HEK293T (cell line): Measurements from ENCODE around the gene FUT3.

ENCODE experiments used
- ARNT ChIP-seq: fragments of 450-650 bp; IDR thresholded peaks from 2 replicates; pipeline ENCODE4 v1.6.1; 2017; ENCODE audit warnings: mild to moderate bottlenecking
- BHLHE40 ChIP-seq: fragments of 450-650 bp; IDR thresholded peaks from 2 replicates; pipeline ENCODE4 v1.6.1; 2016; ENCODE audit warnings: mild to moderate bottlenecking, moderate library complexity, borderline replicate concordance
- ELF4 ChIP-seq: fragments of 450-650 bp; IDR thresholded peaks from 2 replicates; pipeline ENCODE4 v1.6.1; 2017; ENCODE audit warnings: antibody characterized with exemption
- FOXM1 ChIP-seq: fragments of 450-650 bp; IDR thresholded peaks from 2 replicates; pipeline ENCODE4 v1.6.1; 2017; ENCODE audit warnings: mild to moderate bottlenecking, borderline replicate concordance
- L3MBTL2 ChIP-seq: fragments of 450-650 bp; conservative IDR thresholded peaks from 2 replicates; pipeline ENCODE4 v1.6.1; 2016; ENCODE audit warnings: mild to moderate bottlenecking
- LEF1 ChIP-seq: fragments of 450-650 bp; IDR thresholded peaks from 2 replicates; pipeline ENCODE4 v1.6.1; 2017; ENCODE audit warnings: mild to moderate bottlenecking, borderline replicate concordance
- NFRKB ChIP-seq: fragments of 450-650 bp; IDR thresholded peaks from 2 replicates; pipeline ENCODE4 v1.6.1; 2016; ENCODE audit warnings: mild to moderate bottlenecking, moderate library complexity
- PKNOX1 ChIP-seq: fragments of 450-650 bp; IDR thresholded peaks from 2 replicates; pipeline ENCODE4 v1.6.1; 2016
- SP1 ChIP-seq: fragments of 450-650 bp; IDR thresholded peaks from 2 replicates; pipeline ENCODE4 v1.6.1; 2017
- TARDBP ChIP-seq: fragments of 450-650 bp; IDR thresholded peaks from 2 replicates; pipeline ENCODE4 v1.6.1; 2016
- ZNF384 ChIP-seq: fragments of 450-650 bp; IDR thresholded peaks from 2 replicates; pipeline ENCODE4 v1.6.1; 2016

DNA sequence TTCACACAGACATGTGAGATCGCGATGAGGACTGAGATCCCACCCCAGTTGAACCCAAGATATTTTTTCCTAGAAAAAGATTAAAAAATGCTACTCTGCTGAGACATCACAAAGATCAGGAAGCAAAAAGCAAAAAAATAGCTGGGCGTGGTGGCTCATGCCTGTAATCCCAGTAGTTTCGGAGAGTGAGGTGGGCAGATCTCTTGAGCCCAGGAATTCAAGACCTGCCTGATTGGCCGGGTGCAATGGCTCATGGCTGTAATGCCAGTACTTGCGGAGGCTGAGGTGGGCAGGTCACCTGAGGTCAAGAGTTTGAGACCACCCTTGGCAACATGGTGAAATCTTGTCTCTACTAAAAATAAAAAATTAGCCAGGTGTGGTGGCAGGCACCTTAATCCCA is 1.1 kb downstream of the FUT3 start:
- TF ChIP-seq L3MBTL2 (no peak), TARDBP (no peak), SP1 (no peak), ZNF384 (no peak), NFRKB (no peak), LEF1 (no peak), ARNT (no peak), PKNOX1 (no peak), BHLHE40 (no peak), FOXM1 (no peak), ELF4 (no peak)
